DMS 273 (cell line): ENCODE measurements around the gene ATR.
"Not testable (repeated sequence)": the region's sequence is repeated elsewhere in the genome, so short reads cannot be mapped to it uniquely, and the experiment has no call there.

Experiments used
- DNase-seq: peaks from one replicate; lab custom pipeline; 2025; ENCODE audit not compliant: unreplicated experiment; lab: John Stamatoyannopoulos, UW

Gene ATR

GRCh38 chr3:142578329-142579223, at the start of gene ATR:
TSS of gene ATR (minus strand) at chr3:142578733. CDS start at chr3:142578704, 29 bp downstream.
- DNase-seq: peak; percentile 99

DNA sequence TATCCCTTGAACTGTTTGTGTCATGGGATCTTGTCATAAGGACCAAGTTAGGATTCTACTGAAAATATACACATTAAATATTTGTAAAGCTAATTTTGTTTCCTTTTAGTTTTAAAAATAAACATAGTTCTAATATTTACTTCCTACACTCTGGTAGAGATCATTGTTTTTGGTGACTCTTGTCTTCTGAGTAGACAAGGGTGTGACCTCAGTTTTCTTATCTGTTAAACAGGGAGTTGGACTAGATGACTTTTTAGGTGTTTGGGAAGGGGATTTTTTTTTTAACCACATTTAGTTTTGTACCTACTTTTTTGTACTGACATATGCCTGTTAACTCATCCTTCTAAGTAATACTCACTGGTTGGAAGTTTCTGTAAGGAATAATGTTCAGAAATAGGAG, 48.4 kb upstream of the ATR start:
- DNase-seq: no peak

- no peak for DNase-seq
These were observed 46.6 kb upstream of the ATR start for GRCh38 chr3:142625153-142625440.

DNA sequence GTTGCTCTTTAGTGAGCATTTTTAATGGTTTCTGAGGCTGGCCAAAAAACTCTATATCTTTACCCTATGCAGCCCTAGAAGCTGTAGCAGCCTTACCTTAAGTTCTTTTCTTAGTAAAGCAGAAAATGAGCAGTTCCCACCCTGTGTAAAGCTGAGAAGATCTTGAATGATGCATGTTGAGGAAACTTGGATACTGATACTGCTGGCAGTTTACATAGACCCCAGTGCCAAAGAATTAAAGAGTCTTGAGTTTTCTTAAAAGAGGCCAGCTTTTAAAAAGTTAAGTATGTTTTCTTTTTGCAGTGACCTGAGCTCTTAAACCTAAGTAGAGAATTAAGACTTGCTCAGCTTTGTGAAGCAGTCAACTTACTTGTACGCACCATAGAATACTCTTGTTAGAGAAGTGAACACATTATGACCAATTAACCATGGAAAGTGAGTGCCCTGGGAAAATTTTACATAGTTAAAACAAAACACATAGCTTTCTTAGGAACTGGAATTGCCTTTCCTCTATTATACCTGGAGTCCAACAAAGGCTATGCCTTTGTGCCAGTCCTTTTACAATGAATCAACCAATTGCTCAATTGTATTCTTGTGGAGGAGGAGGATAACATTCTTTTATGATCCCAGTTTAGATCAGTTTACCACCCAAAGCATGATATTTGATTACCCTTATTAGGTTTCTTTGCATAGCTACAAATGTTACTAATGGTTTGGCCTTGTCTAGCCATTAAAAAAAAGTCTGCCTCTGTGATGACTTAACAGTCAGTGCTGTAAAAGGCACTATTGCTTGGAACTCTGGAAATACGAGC, 46.0 kb upstream of the ATR start:
- no peak for DNase-seq

DNA sequence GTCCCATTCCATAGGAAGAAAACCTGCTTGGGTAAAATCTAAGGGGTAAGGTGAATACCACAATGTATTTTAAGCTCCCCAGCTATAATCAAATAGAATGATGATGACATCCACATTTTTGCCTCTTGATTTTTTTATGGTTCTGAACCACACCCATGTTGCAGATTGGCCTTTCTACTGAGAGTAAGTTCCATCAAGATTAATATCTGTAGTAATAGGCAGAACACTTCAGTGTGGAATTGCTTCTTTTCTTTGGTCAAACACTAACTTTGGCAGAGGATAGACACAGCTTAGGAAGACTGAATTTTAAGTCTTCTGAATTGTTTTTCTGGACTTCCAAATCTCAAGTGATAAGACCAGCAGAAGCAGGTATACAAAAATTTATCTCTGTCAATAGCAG, 44.7 kb upstream of the ATR start:
- no peak for DNase-seq

DNA sequence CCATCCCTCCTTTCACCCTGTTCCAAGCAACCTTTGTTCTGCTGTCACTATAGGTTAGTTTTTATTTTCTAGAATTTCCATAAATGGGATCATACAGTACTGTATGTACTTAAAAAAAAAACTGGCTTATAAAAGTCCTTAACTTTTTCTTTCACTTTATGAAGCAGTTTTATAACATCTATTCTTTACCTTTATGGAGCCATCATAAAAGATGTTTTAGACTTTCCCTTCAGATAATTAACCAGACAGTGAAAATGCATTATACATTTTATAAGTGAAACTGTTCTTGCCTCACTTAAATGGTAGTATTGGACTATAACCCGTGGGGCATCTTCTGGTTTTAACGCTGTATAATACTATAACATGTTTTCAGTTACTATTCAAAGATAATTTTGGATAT, 43.9 kb upstream of the ATR start:
- no peak for DNase-seq

DNA sequence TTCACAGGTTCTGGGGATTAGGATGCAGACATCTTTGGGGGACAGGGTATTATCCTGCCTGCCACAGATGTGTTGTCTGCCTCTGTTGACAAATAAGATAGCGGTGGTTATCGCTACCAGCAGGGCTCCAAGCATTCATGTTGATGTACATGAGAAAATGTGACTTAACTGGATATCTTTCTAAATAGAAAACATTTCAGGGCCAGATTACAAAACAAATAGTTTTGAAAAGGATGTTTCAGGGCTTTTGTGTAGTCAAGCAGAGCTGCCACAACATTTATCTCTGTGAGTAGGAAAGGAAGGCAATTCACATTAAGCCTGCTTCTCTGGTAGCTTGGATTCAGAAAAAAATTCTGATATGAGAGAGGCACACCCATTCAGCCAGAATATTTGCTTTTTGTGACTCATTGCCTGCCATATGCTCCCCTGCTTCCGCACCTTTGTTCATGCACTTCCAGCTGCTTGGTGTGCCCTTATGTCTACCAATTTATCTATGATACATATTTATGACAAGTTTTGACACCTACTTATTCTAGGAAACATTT, 40.5 kb upstream of the ATR start:
- peak; percentile 91 for DNase-seq

- DNase-seq: no peak
These were observed 36.6 kb upstream of the ATR start for GRCh38 chr3:142615171-142615570.

DNA sequence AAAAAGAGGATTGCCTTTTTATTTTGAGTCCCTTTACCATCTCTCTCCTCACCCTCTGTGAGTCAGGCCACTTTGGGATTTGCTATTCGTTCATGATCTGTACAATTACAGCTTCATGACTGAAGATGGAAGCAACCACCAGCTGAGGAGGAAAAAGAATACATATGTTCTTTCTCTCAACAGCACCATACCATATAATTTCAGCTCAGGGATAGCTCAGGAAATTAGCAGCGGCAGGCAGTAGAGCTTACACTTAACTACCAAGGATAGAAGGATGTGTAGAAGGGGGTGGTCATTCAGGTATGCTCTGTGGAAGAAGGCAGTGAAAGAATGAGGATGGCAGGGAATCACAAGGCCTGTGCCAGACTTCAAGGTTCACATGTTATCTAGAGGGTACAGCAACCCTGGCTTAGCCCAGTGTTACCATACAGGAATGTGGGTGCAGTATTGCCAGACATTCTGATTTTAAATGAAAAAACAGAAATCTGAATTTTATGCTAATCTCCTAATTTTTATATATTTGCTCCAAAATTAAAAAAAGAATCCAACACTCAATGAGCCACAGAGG, 35.6 kb upstream of the ATR start:
- no peak for DNase-seq

- no peak for DNase-seq
These were observed 35.0 kb upstream of the ATR start for GRCh38 chr3:142613491-142613890.

GRCh38 chr3:142611206-142611605, 32.7 kb upstream of the ATR start:
- no peak for DNase-seq

DNA sequence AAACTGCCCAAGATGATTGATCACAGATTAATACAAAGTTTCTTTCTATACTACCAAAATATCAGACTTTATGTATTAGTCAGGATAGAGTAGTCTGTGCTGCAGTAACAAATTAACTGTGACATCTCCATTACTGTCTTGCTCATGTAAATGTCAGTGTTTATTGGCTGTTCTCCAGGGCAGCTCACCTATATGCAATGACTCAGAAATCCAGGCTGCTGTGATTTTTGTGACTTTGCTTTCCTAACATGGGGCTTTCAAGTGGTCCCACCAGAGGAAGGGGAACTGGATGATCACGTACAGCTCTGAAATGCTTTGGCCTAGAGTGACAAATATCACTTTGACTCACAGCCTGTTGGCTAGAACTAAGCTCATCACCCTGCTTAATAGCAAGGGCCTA, 30.6 kb upstream of the ATR start:
- no peak for DNase-seq

- no peak for DNase-seq
These were observed 30.1 kb upstream of the ATR start for GRCh38 chr3:142608631-142609030.

- no peak for DNase-seq
These were observed 26.4 kb upstream of the ATR start for GRCh38 chr3:142604940-142605339.

GRCh38 chr3:142603386-142603705, 24.8 kb upstream of the ATR start:
- not testable (repeated sequence) for DNase-seq

GRCh38 chr3:142602619-142603385, 24.3 kb upstream of the ATR start:
- DNase-seq: no peak

- no peak for DNase-seq
These were observed 23.2 kb upstream of the ATR start for GRCh38 chr3:142601713-142602112.

DNA sequence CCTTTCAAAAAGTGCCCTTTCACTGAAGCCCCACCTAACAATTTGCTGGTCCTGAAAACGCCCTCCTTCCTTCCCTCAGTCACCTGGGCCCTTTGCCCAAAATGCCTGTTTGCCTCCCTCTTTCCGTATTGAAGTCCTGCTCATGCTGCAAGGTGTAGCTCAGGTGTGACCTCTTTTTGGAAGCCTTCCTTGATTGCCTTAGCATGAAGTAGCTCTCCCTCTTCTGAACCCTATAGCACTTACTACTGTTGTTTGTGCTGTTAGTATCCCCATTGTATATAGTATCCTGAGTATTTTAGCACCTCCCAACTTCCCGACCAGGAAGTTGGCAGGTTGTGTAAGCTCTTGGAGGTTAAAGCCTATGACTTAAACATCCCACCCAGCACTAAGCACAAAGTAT, 19.4 kb upstream of the ATR start:
- no peak for DNase-seq

DNA sequence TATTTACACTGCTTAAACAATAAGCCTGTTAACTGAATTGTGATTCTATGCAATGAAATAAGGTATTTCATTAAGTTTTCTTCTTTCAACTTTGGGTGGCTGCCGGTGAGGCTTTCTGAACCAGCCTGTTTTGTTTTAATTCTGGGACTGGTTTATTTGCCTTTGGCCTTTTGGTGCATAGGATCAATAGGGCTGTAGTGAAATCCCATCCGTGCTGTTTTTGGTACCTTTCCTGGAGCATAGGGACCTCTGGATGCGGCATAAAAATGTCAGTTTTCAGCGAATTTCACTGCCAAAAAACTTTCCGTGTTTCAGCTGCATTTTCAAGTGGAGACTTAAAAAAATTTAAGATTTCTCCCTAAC, 18.2 kb upstream of the ATR start:
- no peak for DNase-seq

GRCh38 chr3:142595951-142596725, 17.6 kb upstream of the ATR start, which contains the start of gene PLS1:
TSS of gene PLS1 (plus strand) at chr3:142596393. CDS start at chr3:142664238, 67,845 bp downstream.
- peak; percentile 98 for DNase-seq
